Panc1 (cell line): ENCODE measurements around the gene EFHB. TPM values are rescaled to one million over a fixed set of nuclear protein-coding genes. Genes with fewer than 3 reads are reported as not detected.
"Not testable (repeated sequence)": the region's sequence is repeated elsewhere in the genome, so short reads cannot be mapped to it uniquely, and the experiment has no call there.

Experiments
- ATAC-seq: fragments of 200-7000 bp; cut with Tn5 transposase; 2 replicates; pipeline ENCODE4 v1.9.1; 2020; ENCODE audit warnings: mild to moderate bottlenecking, moderate library complexity
- BruUV-seq: library from RNA; stranded (reverse); fragments of 400-500 nt; replicated peaks from 2 replicates; lab custom pipeline; 2021; lab: Mats Ljungman, UMichigan
- CTCF ChIA-PET: fragments of 300-600 bp; sonication (Branson Sonifier 250); formaldehyde crosslinking; loops from one replicate; lab custom pipeline; 2022; ENCODE audit warnings: antibody characterized with exemption; lab: Charles Lee
- POLR2A ChIA-PET: fragments of 300-600 bp; sonication (Branson Sonifier 250); formaldehyde crosslinking; loops from one replicate; lab custom pipeline; 2022; ENCODE audit warnings: antibody characterized with exemption; lab: Charles Lee
- DNase-seq: peaks from one replicate; pipeline ENCODE4 v3.0.0-alpha.2; 2010; ENCODE audit warnings: low read depth, low spot score
- H3K27ac ChIP-seq: 2 replicates; pipeline ENCODE4 v1.5.1; 2011; ENCODE audit warnings: mild to moderate bottlenecking, low read length, inconsistent platforms
- H3K27me3 ChIP-seq: fragments of 200-500 bp; sonication (Bioruptor generic); 2 replicates; pipeline ENCODE4 v1.6.0; 2014; ENCODE audit warnings: low read length, inconsistent platforms; ENCODE audit not compliant: control insufficient read depth, insufficient read depth
- H3K36me3 ChIP-seq: fragments of 200-500 bp; sonication (Bioruptor generic); 2 replicates; pipeline ENCODE4 v1.5.1; 2014; ENCODE audit warnings: inconsistent platforms, mild to moderate bottlenecking, low read length, moderate library complexity; ENCODE audit not compliant: control insufficient read depth, insufficient read depth
- H3K4me1 ChIP-seq: 2 replicates; pipeline ENCODE4 v1.5.1; 2011; ENCODE audit warnings: inconsistent platforms, mild to moderate bottlenecking, low read length, moderate library complexity; ENCODE audit not compliant: control insufficient read depth, insufficient read depth
- H3K4me3 ChIP-seq, 2 experiments: 2 replicates each; pipeline ENCODE4 v1.5.1; 2011 to 2012; ENCODE audit warnings: low read depth in 2 of 2, low read length in 2 of 2, mild to moderate bottlenecking in 2 of 2, inconsistent platforms in 1 of 2, moderate library complexity in 1 of 2
- H3K9me3 ChIP-seq: fragments of 200-500 bp; sonication (Bioruptor generic); 2 replicates; pipeline ENCODE4 v1.5.1; 2014; ENCODE audit warnings: low read depth, mild to moderate bottlenecking, inconsistent platforms, low read length, moderate library complexity; ENCODE audit not compliant: control insufficient read depth, insufficient read depth
- POLR2AphosphoS5 ChIP-seq: IDR thresholded peaks from 2 replicates; pipeline ENCODE4 v1.6.1; 2012; ENCODE audit warnings: mild to moderate bottlenecking, low read depth, low read length, moderate library complexity
- SIN3A ChIP-seq: IDR thresholded peaks from 2 replicates; pipeline ENCODE4 v1.6.1; 2012; ENCODE audit warnings: low read depth, mild to moderate bottlenecking, low read length, moderate library complexity, borderline replicate concordance; ENCODE audit not compliant: insufficient read depth
- TCF7L2 ChIP-seq: IDR thresholded peaks from 2 replicates; pipeline ENCODE4 v1.6.1; 2011; ENCODE audit warnings: mild to moderate bottlenecking, low read depth, low read length, inconsistent platforms
- in situ Hi-C: cut with HindIII; loops from 2 replicates; pipeline ENCODE4 v1.10.0; 2016; ENCODE audit warnings: low sequenced_read_pairs, low pct_unique_long_range_greater_than_20kb
- intact Hi-C: fragments of 100-400 bp; cut with micrococcal nuclease; formaldehyde crosslinking; loops from one replicate; pipeline ENCODE4 v1.10.0; 2022; ENCODE audit not compliant: unreplicated experiment
- total RNA-seq: library from RNA; stranded (reverse); gene quantifications from one replicate; pipeline ENCODE4 v1.2.1, GENCODE V29; 2021; ENCODE audit not compliant: unreplicated experiment
- TF ChIP-seq, protein P1 (sequence below): fragments of 450-650 bp; IDR thresholded peaks from 2 replicates; pipeline ENCODE4 v1.5.1; 2017; ENCODE audit warnings: mild to moderate bottlenecking
- TF ChIP-seq, protein P2 (sequence below), 2 experiments: IDR thresholded peaks; 2 replicates each; pipeline ENCODE4 v1.6.1; 2011 to 2012; ENCODE audit warnings: low read depth in 2 of 2, control low read depth in 1 of 2, low read length in 1 of 2, mild to moderate bottlenecking in 1 of 2, moderate library complexity in 1 of 2; ENCODE audit not compliant: insufficient read depth in 1 of 2

EFHB gene
- total RNA-seq, 1 experiment from 2014 or later: 0.46 TPM

DNA sequence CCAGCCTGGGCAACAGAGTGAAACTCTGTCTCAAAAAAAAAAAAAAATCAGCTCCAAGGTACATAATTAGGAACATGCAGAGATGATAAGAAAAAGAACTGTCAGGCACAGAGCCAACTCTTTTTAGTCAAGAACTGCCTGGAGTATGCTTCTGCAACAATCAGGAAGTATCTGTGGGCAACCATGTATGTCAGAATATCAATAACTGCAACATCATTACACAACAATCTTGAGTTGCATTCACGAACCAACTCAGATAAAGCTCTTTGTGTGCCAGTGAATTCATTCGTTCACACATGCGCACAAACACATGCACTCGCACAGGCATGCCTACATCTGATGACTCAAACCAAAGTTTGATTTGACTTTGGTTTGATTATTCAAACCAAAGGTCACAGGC lies 32.1 kb downstream of the EFHB start:
- BruUV-seq: no TSS peak
- no peak overlapping the region for H3K27ac ChIP-seq
- ChIA-PET CTCF (no interaction called here), POLR2A (no interaction called here)
- H3K4me3 ChIP-seq: no peak overlapping the region
- H3K9me3 ChIP-seq: no peaks in the 10 kb centered on the region
- H3K27me3 ChIP-seq: no peaks in the 10 kb centered on the region
- DNase-seq (no peak), ATAC-seq (no peak)
- no peak for TF ChIP-seq TCF7L2
- no peak for TF ChIP-seq POLR2AphosphoS5
- TF ChIP-seq SIN3A: no peak
- TF ChIP-seq, protein P1, sequence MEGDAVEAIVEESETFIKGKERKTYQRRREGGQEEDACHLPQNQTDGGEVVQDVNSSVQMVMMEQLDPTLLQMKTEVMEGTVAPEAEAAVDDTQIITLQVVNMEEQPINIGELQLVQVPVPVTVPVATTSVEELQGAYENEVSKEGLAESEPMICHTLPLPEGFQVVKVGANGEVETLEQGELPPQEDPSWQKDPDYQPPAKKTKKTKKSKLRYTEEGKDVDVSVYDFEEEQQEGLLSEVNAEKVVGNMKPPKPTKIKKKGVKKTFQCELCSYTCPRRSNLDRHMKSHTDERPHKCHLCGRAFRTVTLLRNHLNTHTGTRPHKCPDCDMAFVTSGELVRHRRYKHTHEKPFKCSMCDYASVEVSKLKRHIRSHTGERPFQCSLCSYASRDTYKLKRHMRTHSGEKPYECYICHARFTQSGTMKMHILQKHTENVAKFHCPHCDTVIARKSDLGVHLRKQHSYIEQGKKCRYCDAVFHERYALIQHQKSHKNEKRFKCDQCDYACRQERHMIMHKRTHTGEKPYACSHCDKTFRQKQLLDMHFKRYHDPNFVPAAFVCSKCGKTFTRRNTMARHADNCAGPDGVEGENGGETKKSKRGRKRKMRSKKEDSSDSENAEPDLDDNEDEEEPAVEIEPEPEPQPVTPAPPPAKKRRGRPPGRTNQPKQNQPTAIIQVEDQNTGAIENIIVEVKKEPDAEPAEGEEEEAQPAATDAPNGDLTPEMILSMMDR: no peak
- TF ChIP-seq, protein P2, sequence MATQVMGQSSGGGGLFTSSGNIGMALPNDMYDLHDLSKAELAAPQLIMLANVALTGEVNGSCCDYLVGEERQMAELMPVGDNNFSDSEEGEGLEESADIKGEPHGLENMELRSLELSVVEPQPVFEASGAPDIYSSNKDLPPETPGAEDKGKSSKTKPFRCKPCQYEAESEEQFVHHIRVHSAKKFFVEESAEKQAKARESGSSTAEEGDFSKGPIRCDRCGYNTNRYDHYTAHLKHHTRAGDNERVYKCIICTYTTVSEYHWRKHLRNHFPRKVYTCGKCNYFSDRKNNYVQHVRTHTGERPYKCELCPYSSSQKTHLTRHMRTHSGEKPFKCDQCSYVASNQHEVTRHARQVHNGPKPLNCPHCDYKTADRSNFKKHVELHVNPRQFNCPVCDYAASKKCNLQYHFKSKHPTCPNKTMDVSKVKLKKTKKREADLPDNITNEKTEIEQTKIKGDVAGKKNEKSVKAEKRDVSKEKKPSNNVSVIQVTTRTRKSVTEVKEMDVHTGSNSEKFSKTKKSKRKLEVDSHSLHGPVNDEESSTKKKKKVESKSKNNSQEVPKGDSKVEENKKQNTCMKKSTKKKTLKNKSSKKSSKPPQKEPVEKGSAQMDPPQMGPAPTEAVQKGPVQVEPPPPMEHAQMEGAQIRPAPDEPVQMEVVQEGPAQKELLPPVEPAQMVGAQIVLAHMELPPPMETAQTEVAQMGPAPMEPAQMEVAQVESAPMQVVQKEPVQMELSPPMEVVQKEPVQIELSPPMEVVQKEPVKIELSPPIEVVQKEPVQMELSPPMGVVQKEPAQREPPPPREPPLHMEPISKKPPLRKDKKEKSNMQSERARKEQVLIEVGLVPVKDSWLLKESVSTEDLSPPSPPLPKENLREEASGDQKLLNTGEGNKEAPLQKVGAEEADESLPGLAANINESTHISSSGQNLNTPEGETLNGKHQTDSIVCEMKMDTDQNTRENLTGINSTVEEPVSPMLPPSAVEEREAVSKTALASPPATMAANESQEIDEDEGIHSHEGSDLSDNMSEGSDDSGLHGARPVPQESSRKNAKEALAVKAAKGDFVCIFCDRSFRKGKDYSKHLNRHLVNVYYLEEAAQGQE (IDR thresholded peaks at IDR 0.05; ENCODE audit: insufficient read depth in 1 of 2, low read depth in 2 of 2, low read length in 1 of 2): no peak
- intact Hi-C loops (no loop called here), in situ Hi-C loops (no loop called here)
- H3K36me3 ChIP-seq: no peaks in the 10 kb centered on the region
- peaks cover 6% of the 10 kb centered on the region; the same call in 1 of the 2 replicates for H3K4me1 ChIP-seq

DNA sequence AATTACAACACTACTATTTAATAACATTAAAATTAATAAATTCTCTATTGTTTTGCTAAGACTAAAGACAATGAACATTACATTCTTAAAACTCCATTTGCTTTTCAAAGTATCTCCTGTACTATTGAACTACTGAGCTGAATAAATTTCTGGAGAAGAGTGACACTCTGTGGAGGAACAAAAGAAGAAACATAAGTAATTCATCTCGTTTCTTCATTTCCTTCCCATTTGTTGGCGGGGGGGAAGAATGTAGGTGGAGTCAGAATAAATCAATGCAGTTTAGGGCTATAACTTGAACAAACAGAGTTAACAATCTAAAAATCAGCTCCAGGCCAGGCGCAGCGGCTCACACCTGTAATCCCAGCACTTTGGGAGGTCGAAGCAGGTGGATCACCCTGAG lies 32.7 kb downstream of the EFHB start:
- Histone ChIP-seq H3K27me3 (no peaks in the 10 kb centered on the region), H3K9me3 (no peaks in the 10 kb centered on the region), H3K36me3 (no peaks in the 10 kb centered on the region), H3K27ac (no peak overlapping the region), H3K4me3 (no peak overlapping the region), H3K4me1 (peaks cover 6% of the 10 kb centered on the region; the same call in 1 of the 2 replicates)
- TF ChIP-seq, protein P2 (IDR thresholded peaks at IDR 0.05; ENCODE audit: insufficient read depth in 1 of 2, low read depth in 2 of 2, low read length in 1 of 2): no peak
- no peak for TF ChIP-seq TCF7L2
- TF ChIP-seq POLR2AphosphoS5: no peak
- TF ChIP-seq, protein P1: peak; percentile 7; the same call in 1 of the 2 replicates
- no peak for ATAC-seq
- ChIA-PET CTCF (no interaction called here), POLR2A (no interaction called here)
- in situ Hi-C loops: no loop called here
- intact Hi-C loops: no loop called here
- no peak for DNase-seq
- no TSS peak for BruUV-seq

DNA sequence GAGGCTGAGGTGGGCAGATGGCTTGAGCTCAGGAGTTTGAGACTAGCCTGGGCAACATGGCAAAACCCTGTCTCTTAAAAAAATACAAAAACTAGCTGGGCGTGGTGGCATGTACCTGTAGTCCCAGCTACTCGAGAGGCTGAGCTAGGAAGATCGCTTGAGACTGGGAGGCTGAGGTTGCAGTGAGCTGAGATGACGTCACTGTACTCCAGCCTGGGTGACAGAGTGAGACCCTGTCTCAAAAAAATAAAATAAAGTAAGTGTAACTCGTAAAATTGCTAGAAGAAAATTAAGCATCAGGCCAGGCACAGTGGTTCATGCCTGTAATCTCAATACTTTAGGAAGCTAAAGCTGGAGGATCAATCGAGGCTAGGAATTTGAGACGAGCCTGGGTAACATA lies 34.2 kb downstream of the EFHB start:
- H3K27me3 ChIP-seq, CTCF ChIA-PET, BruUV-seq, H3K36me3 ChIP-seq, H3K9me3 ChIP-seq, in situ Hi-C loops, DNase-seq, H3K4me3 ChIP-seq, ATAC-seq, H3K27ac ChIP-seq, H3K4me1 ChIP-seq, POLR2A ChIA-PET, intact Hi-C loops: not testable (repeated sequence)
